ENCODE data around the gene AFG1L.

DNA sequence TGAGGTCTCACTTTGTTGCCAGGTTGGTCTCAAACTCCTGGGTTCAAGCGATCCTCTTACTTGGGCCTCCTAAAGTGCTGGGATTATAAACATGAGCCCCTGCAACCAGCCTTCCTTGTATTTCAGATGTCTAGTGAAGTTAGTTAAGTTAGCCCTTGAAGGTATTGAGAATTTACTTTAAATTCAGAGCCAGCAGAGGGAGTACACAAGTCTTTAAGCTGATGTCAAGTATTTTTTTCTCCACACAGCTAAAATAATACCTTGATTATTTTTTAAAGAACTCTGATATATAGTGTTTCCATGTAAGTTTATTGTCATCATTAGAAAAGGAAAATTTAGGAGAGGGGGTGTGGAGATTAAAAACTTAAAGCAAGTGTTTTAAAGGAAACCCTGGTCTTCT is 275.7 kb downstream of the AFG1L start:
- TF ChIP-seq, protein P1, sequence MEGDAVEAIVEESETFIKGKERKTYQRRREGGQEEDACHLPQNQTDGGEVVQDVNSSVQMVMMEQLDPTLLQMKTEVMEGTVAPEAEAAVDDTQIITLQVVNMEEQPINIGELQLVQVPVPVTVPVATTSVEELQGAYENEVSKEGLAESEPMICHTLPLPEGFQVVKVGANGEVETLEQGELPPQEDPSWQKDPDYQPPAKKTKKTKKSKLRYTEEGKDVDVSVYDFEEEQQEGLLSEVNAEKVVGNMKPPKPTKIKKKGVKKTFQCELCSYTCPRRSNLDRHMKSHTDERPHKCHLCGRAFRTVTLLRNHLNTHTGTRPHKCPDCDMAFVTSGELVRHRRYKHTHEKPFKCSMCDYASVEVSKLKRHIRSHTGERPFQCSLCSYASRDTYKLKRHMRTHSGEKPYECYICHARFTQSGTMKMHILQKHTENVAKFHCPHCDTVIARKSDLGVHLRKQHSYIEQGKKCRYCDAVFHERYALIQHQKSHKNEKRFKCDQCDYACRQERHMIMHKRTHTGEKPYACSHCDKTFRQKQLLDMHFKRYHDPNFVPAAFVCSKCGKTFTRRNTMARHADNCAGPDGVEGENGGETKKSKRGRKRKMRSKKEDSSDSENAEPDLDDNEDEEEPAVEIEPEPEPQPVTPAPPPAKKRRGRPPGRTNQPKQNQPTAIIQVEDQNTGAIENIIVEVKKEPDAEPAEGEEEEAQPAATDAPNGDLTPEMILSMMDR (IDR thresholded peaks at IDR 0.05) = no peak
- no peak for TF ChIP-seq POLR2AphosphoS5 (IDR thresholded peaks at IDR 0.05; ENCODE audit: insufficient read depth in 1 of 2, low read depth in 1 of 2)
- TF ChIP-seq POLR2A (IDR thresholded peaks at IDR 0.05) = no peak
